Fibroblast of villous mesenchyme (primary cell): ENCODE measurements around the gene KLHL15. TPM values are rescaled to one million over a fixed set of nuclear protein-coding genes. Genes with fewer than 3 reads are reported as not detected.
A peak's percentile ranks its signal among the peaks of the same experiment; 100 is the strongest.

Source experiments
- DNase-seq: peaks from one replicate; pipeline ENCODE4 v3.0.0-alpha.2; 2010; ENCODE audit warnings: low read depth
- H3K4me3 ChIP-seq: 2 replicates; pipeline ENCODE4 v1.5.1; 2011; ENCODE audit warnings: low read depth, mild to moderate bottlenecking, low read length
- CTCF ChIP-seq: IDR thresholded peaks from 2 replicates; pipeline ENCODE4 v1.5.1; 2012; ENCODE audit warnings: low read depth, mild to moderate bottlenecking, low read length; ENCODE audit not compliant: insufficient read depth
- total RNA-seq: library from RNA; depleted of rRNA; stranded (reverse); fragments of >200 nt; gene quantifications from 2 replicates; pipeline ENCODE4 v1.2.3, GENCODE V29; 2012

The KLHL15 gene
- total RNA-seq, 1 donor: 12.5 TPM

- peak; percentile 93 for DNase-seq
- peak overlapping the region; percentile 79 for H3K4me3 ChIP-seq
- TF ChIP-seq CTCF: no peak
These were observed 1.9 kb downstream of the KLHL15 start for GRCh38 chrX:24024819-24025740.

- H3K4me3 ChIP-seq: peak overlapping the region; percentile 79
- no peak for TF ChIP-seq CTCF
- peak; percentile 40 for DNase-seq
These were observed 2.9 kb downstream of the KLHL15 start for GRCh38 chrX:24023972-24024669.

GRCh38 chrX:24023544-24023943, 3.4 kb downstream of the KLHL15 start:
- DNase-seq: no peak
- peak overlapping the region; percentile 79 for H3K4me3 ChIP-seq
- no peak for TF ChIP-seq CTCF

- no peak overlapping the region for H3K4me3 ChIP-seq
These were observed 6.6 kb downstream of the KLHL15 start for GRCh38 chrX:24020306-24020876.

GRCh38 chrX:24019448-24019847, 7.5 kb downstream of the KLHL15 start:
- DNase-seq: no peak
- TF ChIP-seq CTCF: no peak
- H3K4me3 ChIP-seq: no peak overlapping the region

More at GRCh38 chrX:24020306-24020876, 6.6 kb downstream of the KLHL15 start:
- no peak for TF ChIP-seq CTCF
- DNase-seq: no peak

GRCh38 chrX:24018809-24019208, 8.2 kb downstream of the KLHL15 start:
- TF ChIP-seq CTCF: no peak
- H3K4me3 ChIP-seq: no peak overlapping the region
- no peak for DNase-seq
